ENCODE measurements around the gene CCDC159. TPM values are rescaled to one million over a fixed set of nuclear protein-coding genes. Genes with fewer than 3 reads are reported as not detected.
"Not testable (repeated sequence)": the region's sequence is repeated elsewhere in the genome, so short reads cannot be mapped to it uniquely, and the experiment has no call there.

CCDC159 gene, protein sequence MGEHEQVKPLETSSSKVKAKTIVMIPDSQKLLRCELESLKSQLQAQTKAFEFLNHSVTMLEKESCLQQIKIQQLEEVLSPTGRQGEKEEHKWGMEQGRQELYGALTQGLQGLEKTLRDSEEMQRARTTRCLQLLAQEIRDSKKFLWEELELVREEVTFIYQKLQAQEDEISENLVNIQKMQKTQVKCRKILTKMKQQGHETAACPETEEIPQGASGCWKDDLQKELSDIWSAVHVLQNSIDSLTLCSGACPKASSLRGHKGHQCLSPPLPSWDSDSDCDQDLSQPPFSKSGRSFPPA
- 3.6 and 5.1 TPM in 2 replicates for total RNA-seq (2014; rRNA removed; shearing (Covaris generic))

DNA sequence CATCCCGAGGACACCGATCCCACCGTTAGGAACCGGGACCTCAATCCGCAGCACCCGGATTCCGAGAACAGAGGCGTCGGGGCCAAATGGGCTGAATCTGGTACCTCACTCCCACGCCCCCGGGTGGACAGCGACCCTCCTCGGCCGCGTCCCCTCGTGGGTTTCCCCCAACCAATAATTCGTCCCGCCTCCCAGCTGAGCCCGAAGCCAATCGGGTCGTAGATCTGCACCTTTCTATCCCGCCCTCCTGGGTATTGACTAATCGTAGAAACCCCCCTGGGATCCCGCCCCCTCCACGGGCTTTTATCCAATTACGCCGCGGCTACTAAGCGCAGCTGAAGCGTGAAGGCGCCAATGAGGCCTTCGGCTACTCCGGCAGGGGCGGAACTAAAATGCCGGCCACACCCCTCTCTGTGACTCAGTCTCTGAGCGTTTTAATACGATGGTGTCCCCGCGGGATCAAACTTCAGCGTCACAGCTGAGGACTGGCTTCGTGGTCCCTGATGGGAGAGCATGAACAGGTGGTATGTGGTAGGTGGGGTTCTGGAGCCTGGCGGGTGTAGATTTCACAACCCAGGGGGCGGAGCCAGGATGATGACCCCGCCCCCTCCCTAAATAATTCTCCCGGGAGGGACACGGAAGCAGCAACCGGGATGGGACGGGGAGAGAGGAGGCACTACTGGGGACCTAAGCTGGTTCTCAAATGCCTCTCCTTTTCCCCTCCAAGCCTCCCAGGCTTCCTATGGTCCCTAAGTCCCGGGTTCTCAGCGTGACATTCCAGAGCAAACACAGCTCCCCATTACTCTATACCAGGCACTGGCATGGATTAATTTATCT, at the start of gene CCDC159, which contains the start of gene TMEM205:
CCDC159 (plus strand) TSS at position 416 of the 837 bp plus-strand sequence; CDS start at position 504, 88 bp downstream.
TMEM205 (minus strand) TSS at position 165 of the 837 bp plus-strand sequence. CDS start 649 bp downstream, outside the sequence.
- DNase-seq (ENCODE audit: low spot score) = peak; percentile 97

DNA sequence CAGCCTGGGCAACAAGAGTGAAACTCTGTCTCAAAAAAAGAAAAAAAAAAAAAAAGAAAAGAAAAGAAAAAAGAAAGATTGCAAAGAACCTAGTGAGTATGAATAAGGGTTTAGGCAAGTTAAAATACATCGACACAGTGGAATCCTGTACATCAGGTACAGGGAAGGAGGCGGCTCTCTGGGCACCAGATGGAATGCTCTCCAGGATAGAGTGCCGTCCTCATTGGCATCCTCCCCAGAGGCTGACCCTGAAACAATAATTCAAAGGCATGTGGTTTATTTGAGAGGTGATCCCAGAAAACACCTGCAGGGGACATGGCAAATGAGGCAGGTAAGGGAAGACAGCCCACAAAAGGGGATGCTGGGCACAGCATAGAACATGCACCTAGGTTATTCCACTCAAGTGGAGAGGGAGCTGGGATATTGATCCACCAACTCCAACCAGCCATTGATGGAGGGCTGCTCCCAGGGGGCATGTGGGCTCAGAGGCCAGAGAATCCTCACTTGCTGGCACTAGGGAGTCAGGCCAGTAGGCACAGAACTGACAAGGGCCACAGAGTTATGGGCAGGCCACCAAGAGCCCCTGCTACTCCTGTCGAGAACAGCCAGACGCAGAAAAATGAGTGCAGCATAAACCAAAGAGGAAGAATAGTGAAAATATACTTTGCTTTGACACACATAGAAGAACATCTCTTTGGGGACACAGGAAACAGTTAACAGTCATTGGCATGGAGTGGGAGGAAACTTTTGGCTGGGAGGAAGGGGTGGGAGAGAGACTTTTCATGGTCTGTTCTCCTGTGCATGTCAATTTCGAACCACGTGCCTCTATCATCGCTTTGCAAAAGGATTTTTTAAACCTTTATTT, 46.1 kb upstream of the CCDC159 start:
- DNase-seq (ENCODE audit: low spot score) = no peak

GRCh38 chr19:11300811-11301120, 45.6 kb upstream of the CCDC159 start:
- DNase-seq (ENCODE audit: low spot score) = no peak

DNA sequence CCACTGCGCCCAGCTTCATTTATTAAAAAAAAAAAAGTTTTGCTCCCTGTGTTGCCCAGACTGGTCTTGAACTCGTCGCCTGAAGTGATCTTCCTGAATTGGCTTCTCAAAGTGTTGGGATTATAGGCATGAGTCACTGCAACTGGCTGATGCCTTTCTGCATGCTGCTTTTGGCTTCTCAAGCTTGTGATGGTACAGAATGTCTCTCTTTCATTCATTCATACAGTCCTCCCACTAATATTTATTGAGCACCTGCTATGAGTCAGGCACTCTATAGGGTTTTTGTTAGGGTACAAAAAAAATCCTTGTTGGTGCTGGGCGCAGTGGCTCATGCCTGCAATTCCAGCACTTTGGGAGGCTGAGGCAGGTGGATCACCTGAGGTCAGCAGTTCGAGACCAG, 41.4 kb upstream of the CCDC159 start:
- no peak for DNase-seq (ENCODE audit: low spot score)

- DNase-seq (ENCODE audit: low spot score) = no peak
Measured at GRCh38 chr19:11306337-11306736, 40.0 kb upstream of the CCDC159 start.

GRCh38 chr19:11320278-11320995, 25.9 kb upstream of the CCDC159 start:
- not testable (repeated sequence) for DNase-seq (ENCODE audit: low spot score)

- DNase-seq (ENCODE audit: low spot score) = no peak
Measured at GRCh38 chr19:11321191-11322126, 24.9 kb upstream of the CCDC159 start.

GRCh38 chr19:11322269-11323024, 23.9 kb upstream of the CCDC159 start:
- peak; percentile 26 for DNase-seq (ENCODE audit: low spot score)

GRCh38 chr19:11323601-11324078, 22.7 kb upstream of the CCDC159 start:
- DNase-seq (ENCODE audit: low spot score) = no peak

GRCh38 chr19:11324079-11324661, 22.1 kb upstream of the CCDC159 start:
- DNase-seq (ENCODE audit: low spot score) = peak; percentile 98

DNA sequence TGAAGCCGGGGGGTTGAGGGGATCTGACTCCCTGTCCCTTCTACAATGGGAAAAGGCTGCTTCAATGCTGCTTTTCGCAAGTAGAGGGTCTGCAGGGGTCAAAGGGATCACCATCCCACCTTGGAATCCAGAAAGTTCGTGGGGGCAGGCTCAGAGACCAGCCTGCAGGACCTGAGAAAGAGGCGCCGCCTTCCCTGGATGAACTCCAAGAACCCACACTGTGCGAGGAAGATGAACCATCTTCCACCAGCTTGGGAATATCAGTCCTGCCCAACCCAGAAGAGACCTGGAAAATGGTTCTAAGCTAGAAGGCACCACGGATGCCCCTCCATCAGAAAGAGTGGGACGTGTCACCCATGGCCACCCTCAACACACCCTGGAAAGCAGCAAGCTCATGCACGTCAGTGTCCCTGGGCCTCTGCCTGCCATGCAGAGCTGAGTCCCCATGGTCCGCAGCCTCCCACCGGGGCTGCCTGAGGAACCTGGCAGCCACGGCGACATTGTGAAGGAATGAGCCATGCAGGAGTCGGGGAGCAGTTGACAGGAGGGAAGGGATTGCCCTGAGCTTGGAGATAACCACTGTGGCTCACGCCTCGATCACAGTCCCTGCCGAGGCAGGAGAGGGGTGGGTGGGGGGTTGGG, 21.4 kb upstream of the CCDC159 start:
- no peak for DNase-seq (ENCODE audit: low spot score)

DNA sequence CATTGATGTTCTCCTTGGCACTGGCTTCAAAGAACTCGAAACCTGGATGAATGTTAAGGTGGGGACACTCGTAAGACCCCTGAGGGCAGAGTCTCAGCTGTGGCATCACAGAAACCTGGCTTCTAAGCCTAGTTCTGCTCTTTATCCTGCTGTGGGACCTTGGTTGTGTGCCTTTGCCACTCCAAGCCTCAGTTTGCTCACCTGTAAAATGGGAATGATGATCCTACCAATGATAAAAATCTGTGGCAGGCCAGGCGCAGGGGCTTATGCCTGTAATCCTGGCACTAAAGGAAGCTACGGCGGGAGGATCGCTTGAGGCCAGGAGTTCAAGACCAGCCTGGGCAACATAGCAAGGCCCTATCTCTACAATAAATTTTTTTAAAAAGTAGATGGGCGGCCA, 20.8 kb upstream of the CCDC159 start:
- no peak for DNase-seq (ENCODE audit: low spot score)

GRCh38 chr19:11330127-11330526, 16.2 kb upstream of the CCDC159 start:
- DNase-seq (ENCODE audit: low spot score) = no peak

- no peak for DNase-seq (ENCODE audit: low spot score)
Measured at GRCh38 chr19:11331502-11331901, 14.8 kb upstream of the CCDC159 start.

- no peak for DNase-seq (ENCODE audit: low spot score)
Measured at GRCh38 chr19:11332822-11333221, 13.5 kb upstream of the CCDC159 start.

GRCh38 chr19:11333838-11334237, 12.5 kb upstream of the CCDC159 start:
- not testable (repeated sequence) for DNase-seq (ENCODE audit: low spot score)

- no peak for DNase-seq (ENCODE audit: low spot score)
Measured at GRCh38 chr19:11335449-11336146, 10.7 kb upstream of the CCDC159 start.

GRCh38 chr19:11337080-11337479, 9.2 kb upstream of the CCDC159 start:
- no peak for DNase-seq (ENCODE audit: low spot score)

Data from H4 (cell line).